K562 (cell line): ENCODE measurements around the gene ZSWIM6. TPM values are rescaled to one million over a fixed set of nuclear protein-coding genes. Genes with fewer than 3 reads are reported as not detected.

ENCODE experiments used
- ATAC-seq: fragments of 200-7000 bp; cut with Tn5 transposase; 3 replicates; pipeline ENCODE4 v1.9.1; 2020; ENCODE audit warnings: moderate library complexity
- BruUV-seq: library from RNA; stranded (reverse); fragments of 400-500 nt; replicated peaks from 2 replicates; lab custom pipeline; 2021; lab: Mats Ljungman, UMichigan
- CTCF ChIA-PET: fragments of 300-600 bp; formaldehyde crosslinking; extraction: SDS; loops from one replicate; lab custom pipeline; 2021; ENCODE audit warnings: low intra/inter-chr PET ratio; lab: Yijun Ruan, JAX
- POLR2A ChIA-PET: fragments of 300-600, 350-650 bp; sonication (Branson Sonifier 250); formaldehyde crosslinking; extraction: SDS; loops from one replicate; lab custom pipeline; 2021; ENCODE audit warnings: antibody characterized with exemption, inconsistent platforms; lab: Yijun Ruan, JAX
- DNase-seq, 4 experiments: peaks; one replicate each; pipeline versions ENCODE4 v3.0.0 to v3.0.0-alpha.2; 2011 to 2018; ENCODE audit warnings: low spot score in 3 of 4, mixed read lengths in 3 of 4; ENCODE audit errors: extremely low read depth in 1 of 4
- FAIRE-seq: peaks from 2 replicates; lab custom pipeline; 2011; peaks lifted over from hg19 to GRCh38; lab: Jason Lieb, UNC
- H2AFZ ChIP-seq: 2 replicates; pipeline ENCODE4 v1.6.0; 2011; ENCODE audit warnings: low read depth, low read length, control low read depth, inconsistent platforms
- H3K27ac ChIP-seq: fragments of 200-600 bp; 3 replicates; pipeline ENCODE4 v1.8.0; 2011; ENCODE audit warnings: low read depth, mild to moderate bottlenecking, control low read depth, inconsistent platforms, low read length, moderate library complexity, mixed read lengths; ENCODE audit errors: extremely low read depth
- H3K27me3 ChIP-seq, 2 experiments: fragments of 300-600 bp in 1 of 2; 2 replicates in 1 of 2; 3 replicates in 1 of 2; pipeline versions ENCODE4 v1.6.0 to v1.8.0; 2011; ENCODE audit warnings: inconsistent platforms in 2 of 2, low read length in 2 of 2, mild to moderate bottlenecking in 1 of 2, mixed read lengths in 1 of 2, moderate library complexity in 1 of 2; ENCODE audit not compliant: control insufficient read depth in 2 of 2, insufficient read depth in 2 of 2
- H3K36me3 ChIP-seq: fragments of 300-600 bp; 3 replicates; pipeline ENCODE4 v1.8.0; 2011; ENCODE audit warnings: mild to moderate bottlenecking, low read length, inconsistent platforms; ENCODE audit not compliant: control insufficient read depth, insufficient read depth
- H3K4me1 ChIP-seq, 2 experiments: fragments of 200-600 bp in 1 of 2; replicated peaks in 1 of 2; 2 replicates in 1 of 2; 3 replicates in 1 of 2; pipeline versions ENCODE4 v1.5.1 to v1.8.0; 2011; ENCODE audit warnings: inconsistent platforms in 2 of 2, low read length in 2 of 2, mild to moderate bottlenecking in 1 of 2, mixed read lengths in 1 of 2, moderate library complexity in 1 of 2; ENCODE audit not compliant: control insufficient read depth in 2 of 2, insufficient read depth in 2 of 2
- H3K4me2 ChIP-seq: 2 replicates; pipeline ENCODE4 v1.6.1; 2011; ENCODE audit warnings: low read length, control low read depth, inconsistent platforms, mixed read lengths; ENCODE audit not compliant: insufficient read depth
- H3K4me3 ChIP-seq: fragments of 200-600 bp; sonication (generic), shearing (Covaris generic); 2 replicates; pipeline ENCODE4 v1.5.1; 2016; ENCODE audit warnings: control low read depth, inconsistent platforms
- H3K79me2 ChIP-seq: fragments of 200-600 bp; 3 replicates; pipeline ENCODE4 v1.8.0; 2011; ENCODE audit warnings: low read length, inconsistent platforms; ENCODE audit not compliant: control insufficient read depth, insufficient read depth
- H3K9ac ChIP-seq, 2 experiments: 2 replicates each; pipeline versions ENCODE4 v1.6.0 to v1.6.1; 2011; ENCODE audit warnings: low read depth in 2 of 2, low read length in 2 of 2, control low read depth in 1 of 2, inconsistent platforms in 1 of 2, mild to moderate bottlenecking in 1 of 2, mixed read lengths in 1 of 2; ENCODE audit not compliant: insufficient read depth in 1 of 2
- H3K9me1 ChIP-seq: one replicate; pipeline ENCODE4 v1.6.0; 2011; ENCODE audit warnings: inconsistent platforms, mild to moderate bottlenecking, low read length, moderate library complexity; ENCODE audit not compliant: control insufficient read depth, insufficient read depth
- H3K9me3 ChIP-seq: replicated peaks from 2 replicates; pipeline ENCODE4 v1.5.1; 2011; ENCODE audit warnings: low read depth, low read length, inconsistent platforms; ENCODE audit not compliant: control insufficient read depth, insufficient read depth
- H4K20me1 ChIP-seq: replicated peaks from 2 replicates; pipeline ENCODE4 v1.6.1; 2011; ENCODE audit warnings: low read length, inconsistent platforms, mixed read lengths; ENCODE audit not compliant: control insufficient read depth, insufficient read depth
- BDP1 ChIP-seq: IDR thresholded peaks from 3 replicates; pipeline ENCODE4 v1.6.1; 2011; ENCODE audit not compliant: insufficient read length, insufficient read depth
- STAT5B ChIP-seq: fragments of 250-450 bp; sonication (Bioruptor Pico); IDR thresholded peaks from 2 replicates; pipeline ENCODE4 v1.8.0; 2021; ENCODE audit warnings: mild to moderate bottlenecking, inconsistent platforms
- TCF3 ChIP-seq: sonication (generic); formaldehyde crosslinking; IDR thresholded peaks from 2 replicates; pipeline ENCODE4 v1.4.0; 2020; ENCODE audit warnings: mild to moderate bottlenecking, missing genetic modification reagents
- ZNF165 ChIP-seq: fragments of 250-450 bp; sonication (Bioruptor Pico); IDR thresholded peaks from 2 replicates; pipeline ENCODE4 v1.4.0; 2020; ENCODE audit warnings: borderline replicate concordance
- WGBS: fragments of 100-300 bp; shearing (Covaris generic); methylation state at CpG from one replicate; pipeline ENCODE4 v1.1.6; 2016; ENCODE audit warnings: low coverage, mixed read lengths; ENCODE audit not compliant: insufficient coverage; ENCODE audit errors: missing lambda C conversion rate; 5-methylcytosine and 5-hydroxymethylcytosine counted together
- in situ Hi-C: fragments of 300-500 bp; cut with MboI; formaldehyde crosslinking; loops from 4 replicates; pipeline ENCODE4 v1.15.0; 2018; ENCODE audit warnings: inconsistent platforms, mixed read lengths
- intact Hi-C: fragments of 100-400 bp; cut with micrococcal nuclease; formaldehyde crosslinking; loops from 2 replicates; pipeline ENCODE4 v1.14.2; 2022
- polyA plus RNA-seq, 8 experiments: library from polyadenylated mRNA; depleted of rRNA in 4 of 8; stranded (reverse) in 5 of 8; unstranded in 3 of 8; fragments of >200 nt; fragmentation: Nextera tagmentation in 2 of 8; fragmentation: Illumina TruSeq in 1 of 8; extraction: Ambion mirVana in 2 of 8; extraction: Trizol in 1 of 8; gene quantifications; 2 replicates each; pipeline versions ENCODE4 v1.2.1 to v1.2.3, GENCODE V29; 2011 to 2014; ENCODE audit warnings: inconsistent platforms in 1 of 8, missing spikeins in 1 of 8
- total RNA-seq, 7 experiments: library from RNA; depleted of rRNA in 6 of 7; stranded (reverse); fragments of >200 nt in 6 of 7; fragmentation: Illumina TruSeq in 2 of 7; extraction: Trizol in 2 of 7; gene quantifications; 2 replicates each; pipeline versions ENCODE4 v1.2.1 to v1.2.3, GENCODE V29; 2011 to 2021; ENCODE audit warnings: low replicate concordance in 1 of 7
- TF ChIP-seq, protein P1 (sequence below), 2 experiments: fragments of 450-650 bp in 1 of 2; IDR thresholded peaks; 2 replicates each; pipeline ENCODE4 v1.6.1; 2011 to 2017; ENCODE audit warnings: low read depth in 2 of 2, antibody characterized with exemption in 1 of 2, borderline replicate concordance in 1 of 2, low read length in 1 of 2, mild to moderate bottlenecking in 1 of 2, mixed read lengths in 1 of 2; ENCODE audit not compliant: control insufficient read depth in 1 of 2
- TF ChIP-seq, protein P2 (sequence below): fragments of 450-650 bp; IDR thresholded peaks from 2 replicates; pipeline ENCODE4 v1.6.1; 2016; ENCODE audit warnings: mild to moderate bottlenecking, moderate library complexity
- TF ChIP-seq, protein P3 (sequence below): fragments of 450-650 bp; IDR thresholded peaks from 2 replicates; pipeline ENCODE4 v1.6.1; 2016; ENCODE audit warnings: low read depth, mild to moderate bottlenecking, moderate library complexity

Gene ZSWIM6
- total and polyA plus RNA-seq, 9 of the 15 experiments (the other 6 are each of a cell fraction or from before 2014, with no cell fraction given) = 0.81 to 3.2 (median 2.0) TPM

DNA sequence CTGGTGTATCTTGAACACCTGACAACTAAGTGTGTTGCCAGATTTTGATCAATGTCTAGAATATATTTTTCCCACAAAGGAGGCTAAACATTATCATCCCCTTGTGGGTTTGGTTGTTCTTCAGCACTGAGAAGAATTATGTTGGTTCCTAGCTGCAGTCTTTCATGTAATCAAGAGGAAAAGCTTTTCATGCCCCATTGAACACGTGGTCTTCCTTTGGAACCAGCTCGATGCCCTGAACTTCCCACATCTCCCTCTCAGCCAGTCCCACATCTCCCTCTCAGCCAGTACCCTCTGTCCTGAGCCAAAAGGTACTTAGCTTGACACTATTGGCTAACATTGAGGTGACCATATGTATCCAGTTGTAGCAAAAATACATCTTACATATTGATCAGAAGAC is 36.7 kb upstream of the ZSWIM6 start:
- DNase-seq (no peak), ATAC-seq (no peak), FAIRE-seq (no peak)
- Histone ChIP-seq H3K4me1 (no peaks in the 10 kb centered on the region), H3K4me3 (no peak overlapping the region), H3K27ac (no peak overlapping the region), H3K9me1 (no peaks in the 10 kb centered on the region), H3K9me3 (no peaks in the 10 kb centered on the region), H4K20me1 (no peaks in the 10 kb centered on the region), H3K79me2 (no peaks in the 10 kb centered on the region), H3K4me2 (no peak overlapping the region), H2AFZ (no peak overlapping the region), H3K9ac (no peak overlapping the region), H3K36me3 (no peaks in the 10 kb centered on the region), H3K27me3 (peaks cover 3 to 12% of the 10 kb centered on the region in 2 experiments; a peak in 3 of 5 replicates)
- CTCF ChIA-PET = no interaction called here
- BruUV-seq = no TSS peak
- intact Hi-C loops = no loop called here
- POLR2A ChIA-PET = interaction anchor here (0.6 kb wide), 1 partner anchor 740 kb away, joined by 3 read pairs; no protein-coding TSS in a partner anchor
- in situ Hi-C loops = no loop called here
- WGBS = 0% methylated on average over 2 of the region's 2 CpGs
- TF ChIP-seq BDP1 (no peak), STAT5B (CRISPR knock-in tag) (no peak), TCF3 (no peak), ZNF165 (CRISPR knock-in tag) (no peak)
- TF ChIP-seq, protein P1, sequence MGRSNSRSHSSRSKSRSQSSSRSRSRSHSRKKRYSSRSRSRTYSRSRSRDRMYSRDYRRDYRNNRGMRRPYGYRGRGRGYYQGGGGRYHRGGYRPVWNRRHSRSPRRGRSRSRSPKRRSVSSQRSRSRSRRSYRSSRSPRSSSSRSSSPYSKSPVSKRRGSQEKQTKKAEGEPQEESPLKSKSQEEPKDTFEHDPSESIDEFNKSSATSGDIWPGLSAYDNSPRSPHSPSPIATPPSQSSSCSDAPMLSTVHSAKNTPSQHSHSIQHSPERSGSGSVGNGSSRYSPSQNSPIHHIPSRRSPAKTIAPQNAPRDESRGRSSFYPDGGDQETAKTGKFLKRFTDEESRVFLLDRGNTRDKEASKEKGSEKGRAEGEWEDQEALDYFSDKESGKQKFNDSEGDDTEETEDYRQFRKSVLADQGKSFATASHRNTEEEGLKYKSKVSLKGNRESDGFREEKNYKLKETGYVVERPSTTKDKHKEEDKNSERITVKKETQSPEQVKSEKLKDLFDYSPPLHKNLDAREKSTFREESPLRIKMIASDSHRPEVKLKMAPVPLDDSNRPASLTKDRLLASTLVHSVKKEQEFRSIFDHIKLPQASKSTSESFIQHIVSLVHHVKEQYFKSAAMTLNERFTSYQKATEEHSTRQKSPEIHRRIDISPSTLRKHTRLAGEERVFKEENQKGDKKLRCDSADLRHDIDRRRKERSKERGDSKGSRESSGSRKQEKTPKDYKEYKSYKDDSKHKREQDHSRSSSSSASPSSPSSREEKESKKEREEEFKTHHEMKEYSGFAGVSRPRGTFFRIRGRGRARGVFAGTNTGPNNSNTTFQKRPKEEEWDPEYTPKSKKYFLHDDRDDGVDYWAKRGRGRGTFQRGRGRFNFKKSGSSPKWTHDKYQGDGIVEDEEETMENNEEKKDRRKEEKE (IDR thresholded peaks at IDR 0.05; ENCODE audit: borderline replicate concordance in 1 of 2, control insufficient read depth in 1 of 2, low read depth in 2 of 2, low read length in 1 of 2) = no peak
- TF ChIP-seq, protein P2, sequence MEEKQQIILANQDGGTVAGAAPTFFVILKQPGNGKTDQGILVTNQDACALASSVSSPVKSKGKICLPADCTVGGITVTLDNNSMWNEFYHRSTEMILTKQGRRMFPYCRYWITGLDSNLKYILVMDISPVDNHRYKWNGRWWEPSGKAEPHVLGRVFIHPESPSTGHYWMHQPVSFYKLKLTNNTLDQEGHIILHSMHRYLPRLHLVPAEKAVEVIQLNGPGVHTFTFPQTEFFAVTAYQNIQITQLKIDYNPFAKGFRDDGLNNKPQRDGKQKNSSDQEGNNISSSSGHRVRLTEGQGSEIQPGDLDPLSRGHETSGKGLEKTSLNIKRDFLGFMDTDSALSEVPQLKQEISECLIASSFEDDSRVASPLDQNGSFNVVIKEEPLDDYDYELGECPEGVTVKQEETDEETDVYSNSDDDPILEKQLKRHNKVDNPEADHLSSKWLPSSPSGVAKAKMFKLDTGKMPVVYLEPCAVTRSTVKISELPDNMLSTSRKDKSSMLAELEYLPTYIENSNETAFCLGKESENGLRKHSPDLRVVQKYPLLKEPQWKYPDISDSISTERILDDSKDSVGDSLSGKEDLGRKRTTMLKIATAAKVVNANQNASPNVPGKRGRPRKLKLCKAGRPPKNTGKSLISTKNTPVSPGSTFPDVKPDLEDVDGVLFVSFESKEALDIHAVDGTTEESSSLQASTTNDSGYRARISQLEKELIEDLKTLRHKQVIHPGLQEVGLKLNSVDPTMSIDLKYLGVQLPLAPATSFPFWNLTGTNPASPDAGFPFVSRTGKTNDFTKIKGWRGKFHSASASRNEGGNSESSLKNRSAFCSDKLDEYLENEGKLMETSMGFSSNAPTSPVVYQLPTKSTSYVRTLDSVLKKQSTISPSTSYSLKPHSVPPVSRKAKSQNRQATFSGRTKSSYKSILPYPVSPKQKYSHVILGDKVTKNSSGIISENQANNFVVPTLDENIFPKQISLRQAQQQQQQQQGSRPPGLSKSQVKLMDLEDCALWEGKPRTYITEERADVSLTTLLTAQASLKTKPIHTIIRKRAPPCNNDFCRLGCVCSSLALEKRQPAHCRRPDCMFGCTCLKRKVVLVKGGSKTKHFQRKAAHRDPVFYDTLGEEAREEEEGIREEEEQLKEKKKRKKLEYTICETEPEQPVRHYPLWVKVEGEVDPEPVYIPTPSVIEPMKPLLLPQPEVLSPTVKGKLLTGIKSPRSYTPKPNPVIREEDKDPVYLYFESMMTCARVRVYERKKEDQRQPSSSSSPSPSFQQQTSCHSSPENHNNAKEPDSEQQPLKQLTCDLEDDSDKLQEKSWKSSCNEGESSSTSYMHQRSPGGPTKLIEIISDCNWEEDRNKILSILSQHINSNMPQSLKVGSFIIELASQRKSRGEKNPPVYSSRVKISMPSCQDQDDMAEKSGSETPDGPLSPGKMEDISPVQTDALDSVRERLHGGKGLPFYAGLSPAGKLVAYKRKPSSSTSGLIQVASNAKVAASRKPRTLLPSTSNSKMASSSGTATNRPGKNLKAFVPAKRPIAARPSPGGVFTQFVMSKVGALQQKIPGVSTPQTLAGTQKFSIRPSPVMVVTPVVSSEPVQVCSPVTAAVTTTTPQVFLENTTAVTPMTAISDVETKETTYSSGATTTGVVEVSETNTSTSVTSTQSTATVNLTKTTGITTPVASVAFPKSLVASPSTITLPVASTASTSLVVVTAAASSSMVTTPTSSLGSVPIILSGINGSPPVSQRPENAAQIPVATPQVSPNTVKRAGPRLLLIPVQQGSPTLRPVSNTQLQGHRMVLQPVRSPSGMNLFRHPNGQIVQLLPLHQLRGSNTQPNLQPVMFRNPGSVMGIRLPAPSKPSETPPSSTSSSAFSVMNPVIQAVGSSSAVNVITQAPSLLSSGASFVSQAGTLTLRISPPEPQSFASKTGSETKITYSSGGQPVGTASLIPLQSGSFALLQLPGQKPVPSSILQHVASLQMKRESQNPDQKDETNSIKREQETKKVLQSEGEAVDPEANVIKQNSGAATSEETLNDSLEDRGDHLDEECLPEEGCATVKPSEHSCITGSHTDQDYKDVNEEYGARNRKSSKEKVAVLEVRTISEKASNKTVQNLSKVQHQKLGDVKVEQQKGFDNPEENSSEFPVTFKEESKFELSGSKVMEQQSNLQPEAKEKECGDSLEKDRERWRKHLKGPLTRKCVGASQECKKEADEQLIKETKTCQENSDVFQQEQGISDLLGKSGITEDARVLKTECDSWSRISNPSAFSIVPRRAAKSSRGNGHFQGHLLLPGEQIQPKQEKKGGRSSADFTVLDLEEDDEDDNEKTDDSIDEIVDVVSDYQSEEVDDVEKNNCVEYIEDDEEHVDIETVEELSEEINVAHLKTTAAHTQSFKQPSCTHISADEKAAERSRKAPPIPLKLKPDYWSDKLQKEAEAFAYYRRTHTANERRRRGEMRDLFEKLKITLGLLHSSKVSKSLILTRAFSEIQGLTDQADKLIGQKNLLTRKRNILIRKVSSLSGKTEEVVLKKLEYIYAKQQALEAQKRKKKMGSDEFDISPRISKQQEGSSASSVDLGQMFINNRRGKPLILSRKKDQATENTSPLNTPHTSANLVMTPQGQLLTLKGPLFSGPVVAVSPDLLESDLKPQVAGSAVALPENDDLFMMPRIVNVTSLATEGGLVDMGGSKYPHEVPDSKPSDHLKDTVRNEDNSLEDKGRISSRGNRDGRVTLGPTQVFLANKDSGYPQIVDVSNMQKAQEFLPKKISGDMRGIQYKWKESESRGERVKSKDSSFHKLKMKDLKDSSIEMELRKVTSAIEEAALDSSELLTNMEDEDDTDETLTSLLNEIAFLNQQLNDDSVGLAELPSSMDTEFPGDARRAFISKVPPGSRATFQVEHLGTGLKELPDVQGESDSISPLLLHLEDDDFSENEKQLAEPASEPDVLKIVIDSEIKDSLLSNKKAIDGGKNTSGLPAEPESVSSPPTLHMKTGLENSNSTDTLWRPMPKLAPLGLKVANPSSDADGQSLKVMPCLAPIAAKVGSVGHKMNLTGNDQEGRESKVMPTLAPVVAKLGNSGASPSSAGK = no peak
- TF ChIP-seq, protein P3, sequence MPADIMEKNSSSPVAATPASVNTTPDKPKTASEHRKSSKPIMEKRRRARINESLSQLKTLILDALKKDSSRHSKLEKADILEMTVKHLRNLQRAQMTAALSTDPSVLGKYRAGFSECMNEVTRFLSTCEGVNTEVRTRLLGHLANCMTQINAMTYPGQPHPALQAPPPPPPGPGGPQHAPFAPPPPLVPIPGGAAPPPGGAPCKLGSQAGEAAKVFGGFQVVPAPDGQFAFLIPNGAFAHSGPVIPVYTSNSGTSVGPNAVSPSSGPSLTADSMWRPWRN = no peak
